SK-N-MC (cell line): ENCODE results near the gene C16orf87.

ENCODE experiments used
- EZH2 ChIP-seq: fragments of 200-600 bp; sonication (generic); IDR thresholded peaks from one replicate; pipeline ENCODE4 v1.6.1; 2017; ENCODE audit warnings: antibody characterized with exemption
- POLR2AphosphoS5 ChIP-seq: IDR thresholded peaks from 2 replicates; pipeline ENCODE4 v1.6.1; 2012; ENCODE audit warnings: mild to moderate bottlenecking, low read depth, low read length, borderline replicate concordance

GRCh38 chr16:46788891-46789474 lies 42.0 kb downstream of the C16orf87 start:
- no peak for TF ChIP-seq EZH2
- TF ChIP-seq POLR2AphosphoS5, result no peak
